Right renal pelvis (tissue), 4 donors: ENCODE data around the gene SSBP3. TPM values are rescaled to one million over a fixed set of nuclear protein-coding genes. Genes with fewer than 3 reads are reported as not detected.
"Not testable (repeated sequence)": the region's sequence is repeated elsewhere in the genome, so short reads cannot be mapped to it uniquely, and the experiment has no call there.

Source experiments
- DNase-seq, 4 donors: peaks; one replicate each; pipeline ENCODE4 v3.0.0-alpha.2; 2013; ENCODE audit warnings: low read depth in 4 of 4, low spot score in 3 of 4, missing footprints in 1 of 4
- polyA plus RNA-seq, 4 donors: library from polyadenylated mRNA; unstranded; fragments of 120-200 nt; gene quantifications; one replicate each; pipeline ENCODE4 v1.2.1, GENCODE V29; 2013; ENCODE audit not compliant: insufficient read length in 4 of 4

SSBP3 gene
- polyA plus RNA-seq, 4 donors = 114 to 127 (median 125) TPM

DNA sequence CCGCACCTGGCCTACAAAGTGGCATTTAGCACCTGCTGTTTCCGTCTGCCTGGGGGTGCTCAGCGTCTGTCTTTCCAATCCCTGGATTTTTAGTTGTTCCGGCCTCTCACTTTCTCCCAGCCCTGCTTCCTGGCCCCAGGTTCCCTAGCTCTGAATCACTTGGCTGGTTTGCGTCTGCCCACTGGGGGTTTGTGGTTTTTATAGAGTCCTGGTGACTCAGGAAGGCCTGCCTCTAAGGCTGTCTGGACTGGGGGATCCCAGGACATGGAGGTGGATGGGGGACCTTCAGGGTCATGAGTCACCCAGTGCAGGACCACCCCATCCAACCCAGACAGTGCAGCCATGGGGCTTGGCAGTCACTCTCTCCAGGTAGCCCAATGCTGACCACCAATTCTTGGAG lies 152.7 kb downstream of the SSBP3 start:
- DNase-seq = no peak

DNA sequence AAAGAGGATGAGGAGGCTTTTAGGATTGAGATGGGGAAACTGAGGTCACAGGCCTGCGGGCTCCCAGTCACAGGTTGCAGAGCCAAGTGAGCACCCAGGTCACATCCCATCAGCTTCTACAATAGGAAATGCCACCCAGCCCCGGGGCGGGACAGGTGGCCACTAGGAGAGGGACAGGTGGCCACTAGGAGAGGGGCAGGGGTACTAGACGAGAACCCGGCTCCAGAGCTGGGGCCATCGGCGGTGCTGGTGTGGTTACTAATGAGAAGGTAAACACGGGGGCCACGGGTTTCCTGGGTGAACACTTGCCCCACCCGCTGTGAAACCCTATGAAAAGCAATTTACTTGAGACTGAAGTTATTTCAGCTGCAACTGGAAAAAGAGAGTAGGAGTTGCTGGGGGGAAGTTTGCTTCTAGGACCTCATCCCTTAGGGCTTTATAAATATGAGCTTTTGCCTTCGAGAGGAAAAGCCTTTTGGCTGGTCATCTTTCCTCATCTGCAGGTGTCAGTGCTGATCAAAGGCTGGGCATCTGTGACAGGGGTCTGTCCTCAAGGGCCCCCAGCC lies 153.7 kb downstream of the SSBP3 start:
- DNase-seq = no peak

DNA sequence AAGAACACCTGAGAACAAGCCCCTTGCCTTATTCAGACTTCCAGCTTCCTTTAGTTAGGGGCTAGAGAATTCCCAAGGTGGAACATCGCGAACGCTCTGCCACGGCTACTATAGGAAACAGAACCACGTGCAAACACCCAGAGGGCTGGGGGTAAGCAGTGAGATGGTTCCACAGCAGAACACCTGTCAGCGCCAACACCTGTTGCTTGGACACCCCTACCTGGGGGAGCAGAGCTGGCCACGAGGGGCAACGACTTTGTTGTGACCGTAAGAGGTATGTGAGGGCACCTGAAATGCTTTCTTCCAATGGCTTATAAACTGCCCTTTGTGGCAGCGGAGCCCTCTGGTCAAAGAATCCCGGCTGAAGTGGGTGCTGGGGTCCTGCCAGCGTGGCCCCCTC lies 155.5 kb downstream of the SSBP3 start:
- DNase-seq = no peak

DNA sequence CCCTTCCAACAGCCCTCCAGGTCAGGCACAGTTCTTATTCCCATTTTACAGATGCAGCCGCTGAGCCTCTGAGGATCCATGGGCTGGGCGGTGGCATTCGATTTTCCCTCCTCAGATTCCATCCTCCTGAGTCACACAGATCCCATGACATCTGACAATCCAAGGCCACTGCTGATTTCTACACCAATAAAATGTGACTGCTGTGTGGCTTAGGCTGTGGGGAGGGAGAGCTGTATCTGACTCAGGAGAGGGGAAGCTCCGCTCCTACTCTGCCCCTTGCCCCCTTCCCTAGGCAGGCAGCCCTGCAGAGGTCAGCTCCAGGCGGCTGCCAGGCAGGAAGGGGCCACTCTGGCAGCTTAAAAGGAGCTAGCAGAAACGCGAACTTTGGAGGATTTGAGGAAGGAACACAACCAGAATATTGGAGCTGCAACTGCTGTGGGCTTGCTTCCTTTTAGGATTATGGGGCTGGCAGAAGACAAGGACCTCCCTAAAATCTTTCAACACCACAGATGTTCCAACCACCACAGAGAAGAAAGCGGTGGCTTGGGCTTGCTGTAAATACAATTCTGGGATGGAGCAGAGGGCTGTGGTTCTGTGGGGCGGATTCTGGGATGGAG lies 156.3 kb downstream of the SSBP3 start:
- DNase-seq = no peak

DNA sequence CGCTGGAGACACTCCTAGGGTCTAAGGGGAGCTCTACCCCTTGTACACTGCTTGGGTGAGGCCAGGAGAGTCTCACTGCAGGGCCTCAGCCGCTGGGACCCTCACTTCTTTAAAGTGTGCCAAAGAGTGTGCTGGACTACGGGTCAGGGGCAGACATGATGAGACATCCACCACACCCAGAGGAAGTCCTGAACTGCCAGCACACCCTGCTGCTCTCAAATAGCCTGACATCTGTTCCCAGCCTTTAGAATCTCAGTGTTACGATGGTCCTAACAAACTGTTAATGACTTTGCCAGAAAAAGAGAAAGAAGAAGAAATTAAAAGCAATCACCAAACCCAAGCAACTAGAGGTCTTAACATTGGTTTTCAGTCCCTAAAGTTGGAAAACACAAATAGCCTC lies 157.2 kb downstream of the SSBP3 start:
- no peak for DNase-seq

DNA sequence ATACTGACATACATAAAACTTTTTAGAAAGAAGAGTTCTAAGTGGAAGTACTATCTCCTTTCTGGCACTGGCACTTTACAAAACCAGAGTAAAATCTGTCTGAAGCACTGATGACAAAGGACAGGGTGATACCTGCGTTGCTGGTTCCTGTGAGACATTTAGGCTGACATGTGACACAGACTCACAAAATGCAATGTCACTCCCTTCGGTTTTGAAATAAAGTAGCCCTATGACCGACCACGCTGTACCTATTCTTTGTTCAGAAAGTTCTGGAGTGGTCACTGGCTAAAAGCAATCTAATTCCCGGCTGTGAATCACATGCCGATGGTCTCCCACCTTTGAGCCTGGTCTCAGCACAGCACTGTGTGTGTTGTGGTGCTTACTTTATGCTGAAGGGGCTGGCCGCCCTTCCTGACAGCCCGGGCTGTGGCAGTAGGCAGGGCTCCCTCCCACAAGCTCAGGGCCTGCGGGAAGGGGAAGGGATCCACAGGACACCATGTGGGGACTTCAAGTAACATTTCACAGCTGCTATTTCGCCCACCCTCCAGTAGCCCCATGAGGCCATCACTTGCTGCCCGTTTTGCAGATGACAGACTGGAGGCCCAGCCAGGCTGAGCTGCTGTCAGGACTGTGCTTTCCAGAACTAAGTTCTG lies 158.2 kb downstream of the SSBP3 start:
- no peak for DNase-seq

DNA sequence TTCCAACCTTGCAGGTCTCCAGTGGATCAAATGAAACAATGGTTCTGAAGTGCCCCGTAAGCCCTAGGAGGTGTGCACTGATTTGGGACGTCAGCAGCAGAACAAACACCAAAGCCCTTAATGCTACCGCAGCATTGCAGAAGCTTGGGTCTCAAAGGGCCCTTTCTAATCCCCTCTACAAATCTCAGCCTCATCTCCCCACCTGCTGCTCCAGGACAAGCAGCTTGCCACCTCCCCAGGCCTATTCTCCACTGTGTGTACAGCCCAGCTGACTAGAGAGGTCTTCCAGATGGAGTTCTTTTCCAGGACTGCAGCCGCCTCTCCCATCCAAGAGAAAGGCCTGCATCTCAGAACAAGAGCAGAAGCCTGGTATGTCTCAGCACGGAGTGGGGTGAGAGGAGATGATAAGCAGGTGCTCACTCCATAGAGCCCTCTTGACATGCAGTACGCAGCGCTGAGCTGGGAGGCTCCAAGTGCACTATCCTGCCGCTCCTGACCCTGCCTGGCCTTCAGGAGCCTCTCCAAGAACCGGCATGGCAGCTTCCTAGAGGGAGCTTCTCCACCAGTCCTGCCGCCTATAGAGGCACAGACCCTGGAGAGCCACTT lies 160.0 kb downstream of the SSBP3 start:
- DNase-seq = no peak

DNA sequence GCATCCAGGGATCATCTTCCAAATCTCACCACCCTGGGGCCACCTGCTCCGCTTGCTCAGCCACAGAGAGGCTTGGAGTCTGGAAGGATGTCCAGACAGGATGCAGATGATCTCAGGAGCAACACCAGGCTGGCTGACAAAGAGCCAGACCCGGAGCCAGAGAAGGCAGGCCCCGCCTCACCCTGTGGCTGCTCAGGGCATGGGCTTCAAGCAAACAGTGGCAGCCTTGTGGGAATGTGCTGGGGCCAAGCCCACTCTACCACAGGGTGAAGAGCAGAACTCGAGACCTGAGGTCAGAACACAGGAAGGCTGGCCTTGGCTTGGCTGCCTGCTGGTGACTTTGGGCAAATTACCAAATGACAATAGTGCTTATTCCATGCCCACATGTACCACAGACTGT lies 160.7 kb downstream of the SSBP3 start:
- no peak for DNase-seq

DNA sequence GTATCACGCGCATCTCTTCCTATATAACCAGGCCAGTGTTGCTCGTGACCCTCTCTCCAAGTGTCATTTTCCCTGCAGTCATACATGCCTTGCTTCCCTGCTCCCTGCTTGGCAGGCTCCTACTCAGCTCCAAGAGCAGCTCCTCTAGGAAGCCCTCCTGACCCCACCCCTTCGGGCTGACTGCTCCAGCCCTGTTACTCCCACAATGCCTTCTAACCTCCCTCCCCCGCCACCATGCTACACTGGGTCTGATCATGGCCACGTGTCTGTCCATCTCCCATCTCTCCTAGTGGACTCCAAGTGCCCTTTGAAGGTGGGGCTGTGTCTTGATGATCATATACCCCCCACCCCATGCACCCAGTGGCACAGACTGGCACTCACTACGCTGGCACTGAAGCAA lies 161.5 kb downstream of the SSBP3 start:
- DNase-seq = no peak

DNA sequence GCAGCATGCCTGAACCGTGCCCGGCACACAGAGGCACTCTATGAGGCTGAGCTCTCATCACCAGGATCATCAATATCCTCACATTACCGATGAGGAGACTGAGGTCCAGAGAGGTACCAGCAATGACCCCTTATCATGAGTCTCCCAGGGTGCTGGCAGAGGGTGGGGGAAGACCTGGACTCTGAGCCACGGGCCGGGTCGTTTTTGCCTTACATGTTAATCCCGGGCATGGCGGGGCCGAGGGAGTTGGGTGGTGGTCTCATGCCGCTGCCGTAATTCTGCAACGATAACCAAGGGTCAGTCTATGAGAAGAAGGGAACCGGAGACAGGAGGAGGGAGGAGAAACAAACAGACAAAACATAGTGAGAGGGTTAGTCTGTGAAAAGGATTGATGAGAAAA lies 163.2 kb downstream of the SSBP3 start:
- no peak for DNase-seq

DNA sequence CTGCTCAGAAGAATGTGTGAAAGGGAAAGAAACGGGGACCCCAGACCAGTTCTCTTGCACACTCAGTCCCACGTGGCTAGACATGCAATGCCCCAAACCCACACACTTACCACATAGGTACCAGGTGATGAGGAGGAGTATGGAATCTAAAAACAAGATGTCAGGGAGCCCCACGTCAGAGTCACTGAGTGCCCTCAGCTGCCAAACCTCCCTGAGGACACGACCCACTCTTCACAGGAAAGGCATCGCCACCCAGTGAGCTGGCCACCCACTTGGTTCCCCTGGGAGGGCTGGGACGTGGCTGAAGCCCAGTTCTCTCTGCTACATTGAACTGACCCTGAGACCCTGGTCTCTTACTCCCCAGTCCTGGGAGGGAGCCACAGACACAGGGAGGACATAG lies 164.8 kb downstream of the SSBP3 start:
- no peak for DNase-seq

DNA sequence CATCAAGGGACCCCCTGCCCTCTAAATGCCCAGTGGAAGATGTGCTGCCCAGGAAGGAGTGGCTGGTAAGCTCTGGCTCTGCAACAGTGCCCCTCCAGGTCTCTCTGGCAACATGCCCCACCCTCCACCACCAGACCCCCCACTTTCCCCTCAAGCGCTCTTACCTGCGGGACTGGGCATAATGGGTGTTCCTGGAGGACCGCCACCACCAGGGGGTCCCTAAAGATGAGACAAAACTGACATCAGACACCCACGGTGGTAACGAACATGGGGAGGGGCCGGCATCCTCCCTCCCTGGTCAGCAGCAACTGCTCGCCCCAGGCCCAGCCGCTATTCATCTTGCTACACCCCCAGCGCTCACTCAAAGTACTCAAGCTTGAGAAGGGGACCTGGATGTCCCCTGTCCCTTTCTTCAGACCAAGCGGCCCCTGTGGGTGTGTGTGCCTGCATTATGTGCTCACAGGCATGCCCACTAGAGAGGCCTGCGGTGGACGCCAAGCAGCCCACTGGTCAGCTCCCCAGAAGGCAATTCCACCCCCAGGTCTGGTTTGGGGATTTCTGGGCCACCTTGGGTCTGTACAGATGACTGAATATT lies 165.4 kb downstream of the SSBP3 start:
- no peak for DNase-seq

DNA sequence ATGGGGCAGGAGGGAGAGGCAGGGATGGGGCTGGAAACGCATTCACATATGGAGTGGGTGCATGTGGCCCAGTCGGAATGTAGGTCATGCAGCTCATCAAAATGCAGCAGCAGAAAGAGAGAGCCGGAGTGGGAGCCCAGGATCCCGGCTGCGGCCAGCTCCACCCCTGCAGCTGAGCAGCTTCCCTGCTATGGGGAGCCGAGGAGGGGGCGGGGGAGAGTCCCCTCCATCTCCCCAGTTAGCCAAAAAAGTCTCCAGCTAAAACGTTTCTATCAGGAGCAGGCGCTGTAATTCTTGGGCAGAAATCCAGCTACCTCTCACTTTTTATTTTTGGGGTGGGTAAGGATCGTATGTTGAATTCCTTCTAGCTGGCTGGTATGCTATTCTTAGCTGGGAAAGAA lies 166.6 kb downstream of the SSBP3 start:
- no peak for DNase-seq

DNA sequence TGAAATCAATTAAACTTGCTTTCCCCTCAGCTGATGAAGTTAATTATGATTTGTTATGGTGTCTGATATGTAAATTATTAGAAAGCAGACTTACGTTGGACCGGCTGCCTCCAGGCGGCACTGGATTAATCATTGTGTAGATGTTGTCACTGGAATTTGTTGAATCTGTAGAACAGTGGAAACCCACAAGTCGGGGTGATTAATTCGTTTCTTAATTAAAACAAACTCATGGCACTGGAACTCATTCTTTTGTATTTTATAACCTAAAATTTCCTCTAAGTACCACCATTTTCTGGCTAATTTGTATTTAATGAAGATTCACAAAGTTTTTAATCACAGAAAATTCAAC lies 167.2 kb downstream of the SSBP3 start:
- no peak for DNase-seq

DNA sequence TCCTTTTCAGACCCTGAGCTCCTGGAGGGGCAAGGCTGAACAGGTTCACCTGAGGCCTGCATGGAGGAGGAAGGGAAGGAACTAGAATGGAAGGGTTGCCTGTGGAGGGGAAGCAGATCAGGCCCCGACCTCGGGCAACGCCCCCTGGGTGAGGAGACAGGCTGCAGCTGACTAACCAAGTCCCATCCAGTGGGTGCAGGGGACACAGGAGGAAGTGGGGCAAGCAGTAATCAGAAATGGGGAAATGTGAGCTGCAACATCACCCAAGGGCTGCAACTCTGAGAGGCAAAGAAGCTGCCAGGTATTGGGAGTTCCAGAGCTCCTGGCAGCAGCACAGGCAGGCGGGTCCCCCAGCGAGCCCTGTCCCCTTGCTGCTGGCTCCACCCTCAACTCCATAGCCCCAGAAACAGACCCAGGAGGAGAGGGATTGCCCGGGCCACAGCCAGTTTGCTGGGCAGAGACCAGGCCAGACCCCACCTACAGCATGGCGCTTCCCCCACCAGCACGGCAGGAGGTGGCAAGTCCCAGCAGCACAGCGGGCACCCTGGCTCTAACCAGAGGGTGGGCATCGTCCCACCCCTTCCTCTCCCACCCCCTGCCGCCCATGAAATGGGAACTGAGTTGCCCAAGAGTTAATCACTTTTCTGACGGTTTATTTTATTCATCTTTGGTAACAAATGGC lies 167.7 kb downstream of the SSBP3 start:
- no peak for DNase-seq

DNA sequence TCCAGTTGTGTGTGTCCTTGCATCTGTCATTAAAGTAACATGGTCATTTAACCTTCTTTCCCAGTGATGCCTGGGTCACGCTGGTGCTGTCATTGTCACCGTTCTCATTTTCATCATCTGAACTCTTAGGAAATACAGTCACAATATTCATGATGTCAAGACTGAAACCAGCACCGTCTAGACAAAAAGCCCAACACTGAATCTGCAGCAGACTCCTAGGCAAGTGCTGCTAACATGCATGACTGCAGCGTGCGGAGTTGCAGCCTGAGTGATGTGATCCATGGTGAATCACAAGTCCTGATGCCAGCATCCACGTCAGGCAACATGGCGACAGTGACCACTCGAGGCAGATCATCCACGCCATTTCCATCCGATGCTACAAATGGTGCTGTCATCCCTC lies 168.6 kb downstream of the SSBP3 start:
- DNase-seq = no peak

DNA sequence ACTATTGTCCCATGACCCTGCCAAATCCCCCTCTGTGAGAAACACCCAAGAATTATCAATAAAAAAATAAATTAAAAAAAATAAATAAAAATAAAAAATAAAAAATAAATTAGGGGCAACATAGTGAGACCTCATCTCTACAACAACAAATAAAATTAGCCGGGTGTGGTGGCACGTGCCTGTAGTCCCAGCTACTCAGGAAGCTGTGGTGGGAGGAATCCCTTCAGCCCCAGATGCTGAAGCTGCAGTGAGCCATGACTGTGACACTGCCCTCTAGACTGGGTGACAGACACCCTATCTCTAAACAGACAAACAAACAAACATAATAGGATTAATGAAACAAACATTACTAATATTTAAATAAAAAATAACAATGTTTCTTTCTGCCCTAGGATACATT lies 171.9 kb downstream of the SSBP3 start:
- no peak for DNase-seq

DNA sequence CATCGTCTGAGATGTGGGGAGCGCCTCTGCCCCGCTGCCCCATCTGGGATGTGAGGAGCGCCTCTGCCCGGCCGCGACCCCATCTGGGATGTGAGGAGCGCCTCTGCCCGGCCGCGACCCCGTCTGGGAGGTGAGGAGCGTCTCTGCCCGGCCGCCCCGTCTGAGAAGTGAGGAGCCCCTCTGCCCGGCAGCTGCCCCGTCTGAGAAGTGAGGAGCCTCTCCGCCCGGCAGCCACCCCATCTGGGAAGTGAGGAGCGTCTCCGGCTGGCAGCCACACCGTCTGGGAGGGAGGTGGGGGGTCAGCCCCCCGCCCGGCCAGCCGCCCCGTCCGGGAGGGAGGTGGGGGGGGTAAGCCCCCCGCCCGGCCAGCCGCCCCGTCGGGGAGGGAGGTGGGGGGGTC lies 173.0 kb downstream of the SSBP3 start:
- not testable (repeated sequence) for DNase-seq

DNA sequence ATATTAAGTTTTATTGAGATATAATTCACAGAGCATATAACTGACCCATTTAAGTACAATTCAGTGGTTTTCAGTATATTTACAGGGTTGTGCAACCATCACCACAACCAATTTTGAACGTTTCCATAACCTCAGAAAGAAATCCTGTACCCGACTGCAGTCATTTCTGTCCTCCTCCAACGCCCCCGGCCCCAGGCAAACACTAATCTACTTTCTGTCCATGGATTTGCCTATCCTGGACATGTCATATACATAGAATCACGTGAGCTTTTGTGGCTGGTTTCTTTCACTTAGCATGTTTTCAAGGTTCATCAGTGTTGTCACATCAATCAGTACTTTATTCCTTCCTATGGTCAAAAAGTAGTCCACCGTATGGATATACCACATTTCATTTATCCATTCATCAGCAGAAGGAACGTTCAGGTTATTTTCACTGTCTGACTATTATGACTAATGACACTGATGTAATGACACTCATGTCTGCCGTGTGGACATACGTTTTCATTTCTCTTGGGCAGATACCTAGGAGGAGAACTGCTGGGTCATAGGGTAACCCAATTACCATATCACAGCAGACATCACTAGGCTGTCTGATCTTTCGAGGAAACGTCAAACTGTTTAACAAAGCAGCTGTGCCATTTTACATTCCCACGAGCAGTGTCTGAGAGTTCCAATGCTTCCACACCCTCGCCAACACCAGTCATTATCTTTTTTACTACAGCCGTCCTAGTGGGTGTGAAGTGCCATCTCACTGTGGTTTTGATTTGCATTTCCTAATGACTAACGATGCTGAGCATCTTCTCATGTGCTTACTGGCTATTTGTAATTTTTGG lies 175.5 kb downstream of the SSBP3 start:
- DNase-seq = no peak

DNA sequence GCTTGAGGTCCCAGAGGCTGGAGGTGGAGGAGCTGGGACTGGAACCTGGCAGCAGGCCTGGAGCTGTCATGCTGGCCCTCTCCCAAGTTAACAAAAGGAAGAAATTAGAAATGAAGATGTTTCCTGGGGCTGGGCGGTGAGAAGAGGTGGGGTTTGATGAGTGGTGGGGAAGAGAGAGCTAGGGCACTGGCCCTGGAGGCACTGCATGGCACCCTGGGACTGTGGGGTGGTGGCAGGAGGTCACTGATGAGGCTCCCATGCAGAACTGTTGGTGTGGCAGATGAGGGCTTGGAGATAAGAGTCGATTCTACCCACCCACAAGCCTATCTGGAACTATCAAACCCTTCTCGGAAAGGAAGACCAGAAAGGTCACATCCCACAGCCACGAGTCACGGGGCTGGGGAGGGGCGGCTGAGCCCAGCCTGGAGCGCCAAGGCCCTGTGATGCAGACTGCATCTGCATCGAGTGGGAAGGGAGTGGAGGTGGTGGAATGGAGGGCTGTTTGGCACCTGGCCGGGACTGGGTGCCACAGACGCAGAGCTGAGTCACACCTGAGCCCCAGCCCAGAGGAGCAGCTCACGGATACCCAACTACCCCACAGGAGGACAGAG lies 176.8 kb downstream of the SSBP3 start:
- no peak for DNase-seq
